ENCODE results near the gene TGFBI. TPM values are rescaled to one million over a fixed set of nuclear protein-coding genes. Genes with fewer than 3 reads are reported as not detected.

TGFBI gene
- total RNA-seq, 1 donor from 2014 or later, result 204 TPM

- no peak overlapping the region for H3K27ac ChIP-seq (ENCODE audit: low read depth, low read length)
- no peak overlapping the region for H3K4me3 ChIP-seq (ENCODE audit: low read length in 3 of 3)
- H3K9ac ChIP-seq (ENCODE audit: low read depth in 1 of 3, low read length in 3 of 3), result no peak overlapping the region
- H3K9me3 ChIP-seq (ENCODE audit: control insufficient read depth in 3 of 3, low read length in 3 of 3), result no peaks in the 10 kb centered on the region
- no peaks in the 10 kb centered on the region for H3K27me3 ChIP-seq (ENCODE audit: control insufficient read depth in 3 of 3, insufficient read depth in 3 of 3, low read length in 3 of 3)
- H3K4me1 ChIP-seq (ENCODE audit: control insufficient read depth in 3 of 3, insufficient read depth in 3 of 3, low read length in 3 of 3), result peaks cover 0 to 4% (median 2%) of the 10 kb centered on the region in 3 donors
- no peaks in the 10 kb centered on the region for H3K36me3 ChIP-seq (ENCODE audit: control insufficient read depth in 3 of 3, insufficient read depth in 3 of 3, low read length in 3 of 3)
Observed at GRCh38 chr5:136000147-136000546, 28.6 kb upstream of the TGFBI start.

- H3K9me3 ChIP-seq (ENCODE audit: control insufficient read depth in 3 of 3, low read length in 3 of 3), result no peaks in the 10 kb centered on the region
- no peaks in the 10 kb centered on the region for H3K27me3 ChIP-seq (ENCODE audit: control insufficient read depth in 3 of 3, insufficient read depth in 3 of 3, low read length in 3 of 3)
- H3K4me3 ChIP-seq (ENCODE audit: low read length in 3 of 3), result no peak overlapping the region
- no peak overlapping the region for H3K9ac ChIP-seq (ENCODE audit: low read depth in 1 of 3, low read length in 3 of 3)
- H3K4me1 ChIP-seq (ENCODE audit: control insufficient read depth in 3 of 3, insufficient read depth in 3 of 3, low read length in 3 of 3), result peaks cover 0 to 6% (median 2%) of the 10 kb centered on the region in 3 donors
- H3K36me3 ChIP-seq (ENCODE audit: control insufficient read depth in 3 of 3, insufficient read depth in 3 of 3, low read length in 3 of 3), result no peaks in the 10 kb centered on the region
- no peak overlapping the region for H3K27ac ChIP-seq (ENCODE audit: low read depth, low read length)
Observed at GRCh38 chr5:136000932-136001331, 27.9 kb upstream of the TGFBI start.

- no peak overlapping the region for H3K9ac ChIP-seq (ENCODE audit: low read depth in 1 of 3, low read length in 3 of 3)
- H3K4me1 ChIP-seq (ENCODE audit: control insufficient read depth in 3 of 3, insufficient read depth in 3 of 3, low read length in 3 of 3), result peaks cover 0 to 6% (median 0%) of the 10 kb centered on the region in 3 donors
- H3K27me3 ChIP-seq (ENCODE audit: control insufficient read depth in 3 of 3, insufficient read depth in 3 of 3, low read length in 3 of 3), result no peaks in the 10 kb centered on the region
- no peaks in the 10 kb centered on the region for H3K36me3 ChIP-seq (ENCODE audit: control insufficient read depth in 3 of 3, insufficient read depth in 3 of 3, low read length in 3 of 3)
- no peak overlapping the region for H3K4me3 ChIP-seq (ENCODE audit: low read length in 3 of 3)
- H3K9me3 ChIP-seq (ENCODE audit: control insufficient read depth in 3 of 3, low read length in 3 of 3), result no peaks in the 10 kb centered on the region
- no peak overlapping the region for H3K27ac ChIP-seq (ENCODE audit: low read depth, low read length)
Observed at GRCh38 chr5:136001466-136001981, 27.3 kb upstream of the TGFBI start.

GRCh38 chr5:136004436-136004835 lies 24.4 kb upstream of the TGFBI start:
- Histone ChIP-seq H3K27ac (ENCODE audit: low read depth, low read length) (no peak overlapping the region), H3K36me3 (ENCODE audit: control insufficient read depth in 3 of 3, insufficient read depth in 3 of 3, low read length in 3 of 3) (no peaks in the 10 kb centered on the region), H3K4me3 (ENCODE audit: low read length in 3 of 3) (no peak overlapping the region), H3K4me1 (ENCODE audit: control insufficient read depth in 3 of 3, insufficient read depth in 3 of 3, low read length in 3 of 3) (peaks cover 0 to 10% (median 0%) of the 10 kb centered on the region in 3 donors), H3K9me3 (ENCODE audit: control insufficient read depth in 3 of 3, low read length in 3 of 3) (no peaks in the 10 kb centered on the region), H3K9ac (ENCODE audit: low read depth in 1 of 3, low read length in 3 of 3) (no peak overlapping the region), H3K27me3 (ENCODE audit: control insufficient read depth in 3 of 3, insufficient read depth in 3 of 3, low read length in 3 of 3) (no peaks in the 10 kb centered on the region)

- H3K36me3 ChIP-seq (ENCODE audit: control insufficient read depth in 3 of 3, insufficient read depth in 3 of 3, low read length in 3 of 3), result no peaks in the 10 kb centered on the region
- no peaks in the 10 kb centered on the region for H3K27me3 ChIP-seq (ENCODE audit: control insufficient read depth in 3 of 3, insufficient read depth in 3 of 3, low read length in 3 of 3)
- peaks cover 0 to 10% (median 0%) of the 10 kb centered on the region in 3 donors for H3K4me1 ChIP-seq (ENCODE audit: control insufficient read depth in 3 of 3, insufficient read depth in 3 of 3, low read length in 3 of 3)
- H3K9me3 ChIP-seq (ENCODE audit: control insufficient read depth in 3 of 3, low read length in 3 of 3), result no peaks in the 10 kb centered on the region
- no peak overlapping the region for H3K9ac ChIP-seq (ENCODE audit: low read depth in 1 of 3, low read length in 3 of 3)
- peak overlapping the region; percentile 27 for H3K27ac ChIP-seq (ENCODE audit: low read depth, low read length)
- H3K4me3 ChIP-seq (ENCODE audit: low read length in 3 of 3), result no peak overlapping the region
Observed at GRCh38 chr5:136005476-136005875, 23.3 kb upstream of the TGFBI start.

- Histone ChIP-seq H3K27ac (ENCODE audit: low read depth, low read length) (peak overlapping the region; percentile 56), H3K9me3 (ENCODE audit: control insufficient read depth in 3 of 3, low read length in 3 of 3) (no peaks in the 10 kb centered on the region), H3K36me3 (ENCODE audit: control insufficient read depth in 3 of 3, insufficient read depth in 3 of 3, low read length in 3 of 3) (no peaks in the 10 kb centered on the region), H3K9ac (ENCODE audit: low read depth in 1 of 3, low read length in 3 of 3) (no peak overlapping the region), H3K4me3 (ENCODE audit: low read length in 3 of 3) (no peak overlapping the region), H3K27me3 (ENCODE audit: control insufficient read depth in 3 of 3, insufficient read depth in 3 of 3, low read length in 3 of 3) (no peaks in the 10 kb centered on the region), H3K4me1 (ENCODE audit: control insufficient read depth in 3 of 3, insufficient read depth in 3 of 3, low read length in 3 of 3) (peaks cover 0 to 12% (median 0%) of the 10 kb centered on the region in 3 donors)
Observed at GRCh38 chr5:136006164-136006563, 22.6 kb upstream of the TGFBI start.

GRCh38 chr5:136006761-136007251 lies 22.0 kb upstream of the TGFBI start:
- Histone ChIP-seq H3K36me3 (ENCODE audit: control insufficient read depth in 3 of 3, insufficient read depth in 3 of 3, low read length in 3 of 3) (no peaks in the 10 kb centered on the region), H3K4me1 (ENCODE audit: control insufficient read depth in 3 of 3, insufficient read depth in 3 of 3, low read length in 3 of 3) (peaks cover 0 to 11% (median 2%) of the 10 kb centered on the region in 3 donors), H3K9me3 (ENCODE audit: control insufficient read depth in 3 of 3, low read length in 3 of 3) (no peaks in the 10 kb centered on the region), H3K27ac (ENCODE audit: low read depth, low read length) (peak overlapping the region; percentile 56), H3K9ac (ENCODE audit: low read depth in 1 of 3, low read length in 3 of 3) (no peak overlapping the region), H3K4me3 (ENCODE audit: low read length in 3 of 3) (no peak overlapping the region), H3K27me3 (ENCODE audit: control insufficient read depth in 3 of 3, insufficient read depth in 3 of 3, low read length in 3 of 3) (no peaks in the 10 kb centered on the region)

- no peaks in the 10 kb centered on the region for H3K36me3 ChIP-seq (ENCODE audit: control insufficient read depth in 3 of 3, insufficient read depth in 3 of 3, low read length in 3 of 3)
- H3K4me1 ChIP-seq (ENCODE audit: control insufficient read depth in 3 of 3, insufficient read depth in 3 of 3, low read length in 3 of 3), result peaks cover 0 to 15% (median 2%) of the 10 kb centered on the region in 3 donors
- H3K9ac ChIP-seq (ENCODE audit: low read depth in 1 of 3, low read length in 3 of 3), result no peak overlapping the region
- H3K9me3 ChIP-seq (ENCODE audit: control insufficient read depth in 3 of 3, low read length in 3 of 3), result no peaks in the 10 kb centered on the region
- no peak overlapping the region for H3K4me3 ChIP-seq (ENCODE audit: low read length in 3 of 3)
- peak overlapping the region; percentile 56 for H3K27ac ChIP-seq (ENCODE audit: low read depth, low read length)
- no peaks in the 10 kb centered on the region for H3K27me3 ChIP-seq (ENCODE audit: control insufficient read depth in 3 of 3, insufficient read depth in 3 of 3, low read length in 3 of 3)
Observed at GRCh38 chr5:136007271-136007670, 21.5 kb upstream of the TGFBI start.

- no peaks in the 10 kb centered on the region for H3K9me3 ChIP-seq (ENCODE audit: control insufficient read depth in 3 of 3, low read length in 3 of 3)
- no peak overlapping the region for H3K9ac ChIP-seq (ENCODE audit: low read depth in 1 of 3, low read length in 3 of 3)
- H3K27ac ChIP-seq (ENCODE audit: low read depth, low read length), result peak overlapping the region; percentile 48
- H3K4me1 ChIP-seq (ENCODE audit: control insufficient read depth in 3 of 3, insufficient read depth in 3 of 3, low read length in 3 of 3), result peaks cover 3 to 16% (median 6%) of the 10 kb centered on the region in 3 donors
- no peak overlapping the region for H3K4me3 ChIP-seq (ENCODE audit: low read length in 3 of 3)
- no peaks in the 10 kb centered on the region for H3K36me3 ChIP-seq (ENCODE audit: control insufficient read depth in 3 of 3, insufficient read depth in 3 of 3, low read length in 3 of 3)
- H3K27me3 ChIP-seq (ENCODE audit: control insufficient read depth in 3 of 3, insufficient read depth in 3 of 3, low read length in 3 of 3), result no peaks in the 10 kb centered on the region
Observed at GRCh38 chr5:136011414-136012001, 17.3 kb upstream of the TGFBI start.

- peaks cover 6 to 18% (median 7%) of the 10 kb centered on the region in 3 donors for H3K4me1 ChIP-seq (ENCODE audit: control insufficient read depth in 3 of 3, insufficient read depth in 3 of 3, low read length in 3 of 3)
- H3K4me3 ChIP-seq (ENCODE audit: low read length in 3 of 3), result no peak overlapping the region
- H3K9ac ChIP-seq (ENCODE audit: low read depth in 1 of 3, low read length in 3 of 3), result no peak overlapping the region
- no peaks in the 10 kb centered on the region for H3K36me3 ChIP-seq (ENCODE audit: control insufficient read depth in 3 of 3, insufficient read depth in 3 of 3, low read length in 3 of 3)
- no peaks in the 10 kb centered on the region for H3K27me3 ChIP-seq (ENCODE audit: control insufficient read depth in 3 of 3, insufficient read depth in 3 of 3, low read length in 3 of 3)
- H3K9me3 ChIP-seq (ENCODE audit: control insufficient read depth in 3 of 3, low read length in 3 of 3), result no peaks in the 10 kb centered on the region
- peak overlapping the region; percentile 48 for H3K27ac ChIP-seq (ENCODE audit: low read depth, low read length)
Observed at GRCh38 chr5:136012041-136012804, 16.6 kb upstream of the TGFBI start.
